Activated CD4-positive, alpha-beta T cell treated with anti-CD3 and anti-CD28 coated beads, Interleukin-2, amount 10 ng/mL, durations not matched to agents 7 days and 5 days (primary cell): ENCODE results near the gene IFRD2. TPM values are rescaled to one million over a fixed set of nuclear protein-coding genes. Genes with fewer than 3 reads are reported as not detected.
"Not testable (repeated sequence)": the region's sequence is repeated elsewhere in the genome, so short reads cannot be mapped to it uniquely, and the experiment has no call there.

Source experiments
- CTCF ChIA-PET: fragments of 350-600 bp; sonication (Branson Sonifier 250); formaldehyde crosslinking; loops from one replicate; lab custom pipeline; 2021; ENCODE audit warnings: antibody characterized with exemption; lab: Charles Lee
- POLR2A ChIA-PET: fragments of 350-600 bp; sonication (Branson Sonifier 250); formaldehyde crosslinking; loops from one replicate; lab custom pipeline; 2021; ENCODE audit warnings: antibody characterized with exemption; lab: Charles Lee
- DNase-seq: peaks from one replicate; pipeline ENCODE4 v3.0.0-alpha.2; 2020
- H3K27ac Mint-ChIP-seq: one replicate; pipeline ENCODE4 v1.8.0; 2021; ENCODE audit warnings: mild to moderate bottlenecking, moderate library complexity, mixed read lengths
- H3K27me3 Mint-ChIP-seq: one replicate; pipeline ENCODE4 v1.8.0; 2021; ENCODE audit warnings: mixed read lengths
- H3K36me3 Mint-ChIP-seq: one replicate; pipeline ENCODE4 v1.8.0; 2021; ENCODE audit warnings: low read depth, mixed read lengths
- H3K4me1 Mint-ChIP-seq: one replicate; pipeline ENCODE4 v1.8.0; 2021; ENCODE audit warnings: mixed read lengths
- H3K4me3 Mint-ChIP-seq: one replicate; pipeline ENCODE4 v1.8.0; 2021; ENCODE audit warnings: mild to moderate bottlenecking, moderate library complexity, mixed read lengths
- H3K9me3 Mint-ChIP-seq: one replicate; pipeline ENCODE4 v1.8.0; 2021; ENCODE audit warnings: mixed read lengths
- total RNA-seq, 2 experiments: library from RNA; stranded (reverse); gene quantifications; one replicate each; pipeline ENCODE4 v1.2.3, GENCODE V29; 2021

The IFRD2 gene
- total RNA-seq, 2 experiments from 2014 or later = 59.4 to 66.0 TPM

DNA sequence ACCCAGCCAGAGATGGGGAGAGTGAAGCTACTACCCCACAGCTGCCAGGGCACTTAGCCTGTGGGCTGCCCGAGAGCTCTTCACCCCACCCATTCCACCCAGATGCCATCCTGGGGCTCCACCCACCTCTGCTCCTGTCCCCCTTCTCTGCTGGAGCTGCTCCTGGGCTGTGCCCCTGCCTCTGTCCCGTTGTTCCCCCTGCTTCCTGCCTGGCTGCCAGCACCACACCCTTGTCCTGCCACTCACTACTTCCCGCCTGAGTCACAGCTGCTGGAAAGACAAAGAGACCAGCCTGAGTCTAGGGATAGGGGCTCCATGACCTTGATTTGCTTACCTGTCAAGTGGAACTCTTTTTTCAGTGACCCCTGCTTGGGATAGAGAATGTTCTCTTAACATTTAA is 43.8 kb downstream of the IFRD2 start:
- Mint-ChIP-seq H3K4me1 (peaks cover 55% of the 10 kb centered on the region), H3K27me3 (no peaks in the 10 kb centered on the region), H3K4me3 (no peak overlapping the region), H3K36me3 (peaks cover 26% of the 10 kb centered on the region), H3K9me3 (no peaks in the 10 kb centered on the region), H3K27ac (peak overlapping the region; percentile 80)
- CTCF ChIA-PET = interaction anchor here (3.5 to 13.3 kb wide), 3 partner anchors 11 to 19 kb away, joined by 42 to 212 read pairs (median 143); partner anchors contain the start of gene GNAI2
- POLR2A ChIA-PET = no interaction called here
- no peak for DNase-seq

GRCh38 chr3:50246517-50246954 is 45.7 kb downstream of the IFRD2 start:
- peak; percentile 89 for DNase-seq
- peak overlapping the region; percentile 75 for H3K4me3 Mint-ChIP-seq
- H3K27ac Mint-ChIP-seq = peak overlapping the region; percentile 93
- no peaks in the 10 kb centered on the region for H3K9me3 Mint-ChIP-seq
- CTCF ChIA-PET = interaction anchor here (0.7 to 13.3 kb wide), 26 partner anchors 8 to 122 kb away, joined by 3 to 212 read pairs (median 6); partner anchors contain the start of genes CYB561D2, GNAI2, GNAT1 and HYAL3
- H3K4me1 Mint-ChIP-seq = peaks cover 73% of the 10 kb centered on the region
- H3K36me3 Mint-ChIP-seq = peaks cover 23% of the 10 kb centered on the region
- POLR2A ChIA-PET = interaction anchor here (0.8 to 1.4 kb wide), 3 partner anchors 9 to 11 kb away, joined by 3 to 8 read pairs (median 6); partner anchors contain the start of gene GNAI2
- H3K27me3 Mint-ChIP-seq = no peaks in the 10 kb centered on the region

- no peaks in the 10 kb centered on the region for H3K27me3 Mint-ChIP-seq
- peak overlapping the region; percentile 93 for H3K27ac Mint-ChIP-seq
- DNase-seq = peak; percentile 95
- peaks cover 24% of the 10 kb centered on the region for H3K36me3 Mint-ChIP-seq
- ChIA-PET POLR2A (interaction anchor here (1.1 to 1.4 kb wide), 2 partner anchors 10 kb away, joined by 3 to 8 read pairs; partner anchors contain the start of gene GNAI2), CTCF (interaction anchor here (0.7 to 13.3 kb wide), 25 partner anchors 8 to 123 kb away, joined by 3 to 212 read pairs (median 6); partner anchors contain the start of genes CYB561D2, GNAI2, GNAT1 and HYAL3)
- peaks cover 74% of the 10 kb centered on the region for H3K4me1 Mint-ChIP-seq
- H3K4me3 Mint-ChIP-seq = peak overlapping the region; percentile 75
- no peaks in the 10 kb centered on the region for H3K9me3 Mint-ChIP-seq
These were observed 46.3 kb downstream of the IFRD2 start for GRCh38 chr3:50245831-50246516.

DNA sequence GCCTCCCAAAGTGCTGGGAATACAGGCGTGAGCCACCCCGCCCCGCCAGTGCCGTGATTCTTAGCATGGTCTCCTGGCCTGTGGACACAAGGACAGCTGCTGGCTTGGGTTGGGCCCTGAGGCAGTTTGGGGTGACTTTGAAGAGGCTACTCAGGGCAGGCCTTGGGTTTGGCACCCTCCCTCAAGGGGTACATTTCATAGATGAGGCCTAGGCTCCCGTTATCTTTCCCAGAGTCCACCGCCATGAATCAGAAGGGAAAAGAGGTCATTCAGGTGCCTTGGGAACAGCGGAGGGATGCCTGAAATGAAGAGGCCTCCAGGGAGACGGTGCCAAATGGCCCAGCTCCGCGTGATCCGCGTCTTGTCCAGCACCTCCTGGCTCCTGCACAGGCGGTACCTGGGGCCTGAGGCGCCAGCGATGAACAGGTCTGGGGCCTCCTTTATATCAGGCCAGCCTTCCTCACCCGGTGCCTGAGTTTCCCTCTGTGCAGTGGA is 46.9 kb downstream of the IFRD2 start:
- CTCF ChIA-PET = interaction anchor here (13.3 kb wide), 1 partner anchor 16 kb away, joined by 212 read pairs; no protein-coding TSS in a partner anchor
- peaks cover 77% of the 10 kb centered on the region for H3K4me1 Mint-ChIP-seq

GRCh38 chr3:50244813-50245212 is 47.4 kb downstream of the IFRD2 start:
- POLR2A ChIA-PET = not testable (repeated sequence)
- peak overlapping the region; percentile 93 for H3K27ac Mint-ChIP-seq

More for the DNA sequence above, 46.9 kb downstream of the IFRD2 start:
- POLR2A ChIA-PET = no interaction called here
- H3K27me3 Mint-ChIP-seq = no peaks in the 10 kb centered on the region
- H3K27ac Mint-ChIP-seq = peak overlapping the region; percentile 93
- H3K36me3 Mint-ChIP-seq = peaks cover 23% of the 10 kb centered on the region
- H3K9me3 Mint-ChIP-seq = no peaks in the 10 kb centered on the region
- DNase-seq = no peak
- H3K4me3 Mint-ChIP-seq = peak overlapping the region; percentile 75

GRCh38 chr3:50243543-50243895 is 48.7 kb downstream of the IFRD2 start:
- Mint-ChIP-seq H3K36me3 (peaks cover 38% of the 10 kb centered on the region), H3K4me3 (no peak overlapping the region), H3K27me3 (no peaks in the 10 kb centered on the region), H3K4me1 (peaks cover 88% of the 10 kb centered on the region), H3K27ac (peak overlapping the region; percentile 87), H3K9me3 (no peaks in the 10 kb centered on the region)
- POLR2A ChIA-PET = interaction anchor here (0.6 kb wide), 1 partner anchor 441 kb away, joined by 3 read pairs; no protein-coding TSS in a partner anchor
- CTCF ChIA-PET = interaction anchor here (1.0 to 13.3 kb wide), 6 partner anchors 11 to 49 kb away, joined by 3 to 212 read pairs (median 8); no protein-coding TSS in a partner anchor
- no peak for DNase-seq

More at GRCh38 chr3:50244813-50245212, 47.4 kb downstream of the IFRD2 start:
- H3K27me3 Mint-ChIP-seq, H3K4me3 Mint-ChIP-seq, DNase-seq, H3K9me3 Mint-ChIP-seq: not testable (repeated sequence)
- Mint-ChIP-seq H3K36me3 (peaks cover 27% of the 10 kb centered on the region), H3K4me1 (peaks cover 78% of the 10 kb centered on the region)
- CTCF ChIA-PET = interaction anchor here (1.8 to 13.3 kb wide), 3 partner anchors 15 to 51 kb away, joined by 8 to 212 read pairs (median 13); no protein-coding TSS in a partner anchor

- Mint-ChIP-seq H3K9me3 (no peaks in the 10 kb centered on the region), H3K4me1 (peaks cover 87% of the 10 kb centered on the region), H3K4me3 (peak overlapping the region; percentile 60), H3K27ac (peak overlapping the region; percentile 87), H3K27me3 (no peaks in the 10 kb centered on the region), H3K36me3 (peaks cover 41% of the 10 kb centered on the region)
- ChIA-PET POLR2A (no interaction called here), CTCF (interaction anchor here (1.0 to 13.3 kb wide), 6 partner anchors 12 to 49 kb away, joined by 3 to 212 read pairs (median 8); no protein-coding TSS in a partner anchor)
- DNase-seq = no peak
These were observed 49.2 kb downstream of the IFRD2 start for GRCh38 chr3:50242851-50243542.

DNA sequence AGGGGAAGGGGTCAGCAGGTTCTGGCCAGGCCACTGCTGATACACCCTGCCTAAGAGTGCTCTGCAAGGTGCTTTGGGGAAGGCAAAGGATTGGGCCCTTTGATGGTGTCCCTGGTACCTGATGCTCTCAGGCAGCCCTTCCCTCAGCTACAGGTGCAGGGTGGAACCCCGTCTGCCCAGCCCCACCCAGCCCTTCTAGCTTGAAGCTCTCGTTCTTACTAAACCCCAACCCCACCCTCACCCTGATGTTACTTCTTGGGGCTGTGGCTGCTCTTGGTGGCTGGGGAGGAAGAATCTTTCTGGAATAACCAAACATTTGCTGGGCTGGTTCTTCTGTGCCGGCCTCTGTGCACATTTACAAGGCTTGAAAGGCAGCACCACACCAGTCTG is 49.9 kb downstream of the IFRD2 start:
- Mint-ChIP-seq H3K27me3 (no peaks in the 10 kb centered on the region), H3K36me3 (peaks cover 47% of the 10 kb centered on the region), H3K27ac (peak overlapping the region; percentile 87), H3K4me1 (peaks cover 86% of the 10 kb centered on the region), H3K9me3 (no peaks in the 10 kb centered on the region), H3K4me3 (peak overlapping the region; percentile 60)
- ChIA-PET POLR2A (no interaction called here), CTCF (interaction anchor here (0.9 to 13.3 kb wide), 4 partner anchors 12 to 18 kb away, joined by 3 to 212 read pairs (median 10); no protein-coding TSS in a partner anchor)
- DNase-seq = peak; percentile 41

DNA sequence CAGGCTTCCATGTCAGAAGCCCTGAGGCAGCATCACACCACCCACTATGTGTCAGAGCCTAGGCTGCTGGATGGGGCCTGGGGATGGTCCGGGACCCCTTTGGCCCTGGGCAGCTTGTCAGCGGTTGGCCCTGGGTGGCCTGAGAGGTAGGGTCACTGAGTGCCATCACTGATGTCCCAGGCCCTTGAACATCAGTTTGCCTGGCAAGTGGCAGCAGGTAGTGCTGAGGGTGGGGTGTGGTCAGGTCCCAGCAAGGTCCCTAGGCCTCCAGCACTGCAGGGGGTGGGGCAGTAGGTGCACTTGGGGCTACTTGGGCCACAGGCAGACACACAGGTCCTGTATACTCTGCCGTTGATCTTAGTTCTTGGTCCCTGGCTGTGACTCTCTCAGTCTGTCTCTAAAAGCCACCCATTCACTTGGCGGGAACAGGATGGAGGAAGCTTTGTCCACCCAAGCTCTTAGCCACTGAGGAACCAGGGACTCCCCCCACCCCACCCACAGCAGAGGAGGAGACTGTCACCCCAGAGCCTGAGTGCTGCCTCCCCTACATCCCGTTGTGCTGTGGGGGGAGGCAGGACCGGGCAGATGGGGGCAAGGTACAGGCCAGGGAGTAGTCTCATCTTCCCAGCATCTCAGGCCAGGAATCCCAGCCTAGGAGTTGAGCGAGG is 50.4 kb downstream of the IFRD2 start:
- CTCF ChIA-PET = interaction anchor here (0.5 to 13.3 kb wide), 4 partner anchors 12 to 797 kb away, joined by 3 to 212 read pairs (median 6); no protein-coding TSS in a partner anchor
- Mint-ChIP-seq H3K27me3 (no peaks in the 10 kb centered on the region), H3K27ac (peak overlapping the region; percentile 87), H3K4me3 (peak overlapping the region; percentile 60), H3K4me1 (peaks cover 81% of the 10 kb centered on the region), H3K9me3 (no peaks in the 10 kb centered on the region), H3K36me3 (peaks cover 49% of the 10 kb centered on the region)
- no peak for DNase-seq
- POLR2A ChIA-PET = interaction anchor here (0.9 kb wide), 1 partner anchor 14 kb away, joined by 4 read pairs; no protein-coding TSS in a partner anchor

- H3K4me1 Mint-ChIP-seq = peaks cover 74% of the 10 kb centered on the region
- no peak for DNase-seq
- peaks cover 53% of the 10 kb centered on the region for H3K36me3 Mint-ChIP-seq
- no peaks in the 10 kb centered on the region for H3K9me3 Mint-ChIP-seq
- POLR2A ChIA-PET = interaction anchor here (0.9 kb wide), 1 partner anchor 13 kb away, joined by 4 read pairs; no protein-coding TSS in a partner anchor
- peak overlapping the region; percentile 87 for H3K27ac Mint-ChIP-seq
- H3K27me3 Mint-ChIP-seq = no peaks in the 10 kb centered on the region
- H3K4me3 Mint-ChIP-seq = peak overlapping the region; percentile 48
- CTCF ChIA-PET = interaction anchor here (0.8 to 13.3 kb wide), 3 partner anchors 11 to 57 kb away, joined by 3 to 212 read pairs (median 5); no protein-coding TSS in a partner anchor
These were observed 51.1 kb downstream of the IFRD2 start for GRCh38 chr3:50241163-50241562.

- Mint-ChIP-seq H3K9me3 (no peaks in the 10 kb centered on the region), H3K4me1 (peaks cover 68% of the 10 kb centered on the region), H3K36me3 (peaks cover 51% of the 10 kb centered on the region), H3K27me3 (no peaks in the 10 kb centered on the region), H3K4me3 (peak overlapping the region; percentile 93), H3K27ac (peak overlapping the region; percentile 97)
- ChIA-PET POLR2A (no interaction called here), CTCF (interaction anchor here (1.1 to 13.3 kb wide), 3 partner anchors 8 to 28 kb away, joined by 3 to 212 read pairs (median 42); no protein-coding TSS in a partner anchor)
- no peak for DNase-seq
These were observed 52.6 kb downstream of the IFRD2 start for GRCh38 chr3:50239649-50240048.
